Mesenchymal stem cell (in vitro differentiated cells and primary cell): ENCODE measurements around the gene CHD9.

Experiments used
- DNase-seq: peaks from one replicate; pipeline ENCODE4 v3.0.0-alpha.2; 2013
- H2AFZ ChIP-seq: one replicate; pipeline ENCODE4 v1.6.1; 2013; ENCODE audit warnings: low read depth, mild to moderate bottlenecking, control low read depth, inconsistent platforms, low read length, moderate library complexity
- H2AK5ac ChIP-seq: 2 replicates; pipeline ENCODE4 v1.6.1; 2013; ENCODE audit warnings: low read length, moderate library complexity, mild to moderate bottlenecking, inconsistent platforms; ENCODE audit not compliant: severe bottlenecking
- H2BK120ac ChIP-seq: one replicate; pipeline ENCODE4 v1.6.1; 2013; ENCODE audit warnings: low read depth, mild to moderate bottlenecking, inconsistent platforms, low read length, moderate library complexity
- H2BK12ac ChIP-seq, 2 experiments: one replicate each; pipeline ENCODE4 v1.6.1; 2013; ENCODE audit warnings: inconsistent platforms in 2 of 2, low read length in 2 of 2, mild to moderate bottlenecking in 2 of 2, moderate library complexity in 2 of 2, control low read depth in 1 of 2
- H2BK15ac ChIP-seq: one replicate; pipeline ENCODE4 v1.6.1; 2013; ENCODE audit warnings: mild to moderate bottlenecking, low read depth, inconsistent platforms; ENCODE audit not compliant: poor library complexity, severe bottlenecking
- H2BK5ac ChIP-seq: 2 replicates; pipeline ENCODE4 v1.6.1; 2013; ENCODE audit warnings: low read depth, mild to moderate bottlenecking, low read length, control low read depth, inconsistent platforms; ENCODE audit not compliant: poor library complexity, severe bottlenecking
- H3K14ac ChIP-seq, 2 experiments: one replicate each; pipeline ENCODE4 v1.6.1; 2013; ENCODE audit warnings: inconsistent platforms in 2 of 2, low read length in 2 of 2, control low read depth in 1 of 2, mild to moderate bottlenecking in 1 of 2, moderate library complexity in 1 of 2
- H3K18ac ChIP-seq, 2 experiments: one replicate each; pipeline ENCODE4 v1.6.1; 2013; ENCODE audit warnings: inconsistent platforms in 2 of 2, low read length in 2 of 2, control low read depth in 1 of 2, low read depth in 1 of 2, mild to moderate bottlenecking in 1 of 2
- H3K23ac ChIP-seq, 2 experiments: one replicate each; pipeline ENCODE4 v1.6.1; 2013; ENCODE audit warnings: inconsistent platforms in 2 of 2, low read length in 2 of 2, mild to moderate bottlenecking in 2 of 2, moderate library complexity in 2 of 2, control low read depth in 1 of 2
- H3K27ac ChIP-seq: 2 replicates; pipeline ENCODE4 v1.5.1; 2013; ENCODE audit warnings: mild to moderate bottlenecking, moderate library complexity, low read length, control low read depth, inconsistent platforms; ENCODE audit not compliant: poor library complexity, severe bottlenecking
- H3K27me3 ChIP-seq, 2 experiments: 2 replicates each; pipeline versions ENCODE4 v1.6.1 to v1.7.0; 2013; ENCODE audit warnings: low read length in 2 of 2, mild to moderate bottlenecking in 2 of 2, moderate library complexity in 2 of 2, control low read depth in 1 of 2, inconsistent platforms in 1 of 2; ENCODE audit not compliant: control insufficient read depth in 1 of 2, insufficient read depth in 1 of 2
- H3K36me3 ChIP-seq, 2 experiments: 2 replicates each; pipeline versions ENCODE4 v1.6.1 to v1.7.0; 2013; ENCODE audit warnings: low read length in 2 of 2, control low read depth in 1 of 2, inconsistent platforms in 1 of 2, low read depth in 1 of 2, mild to moderate bottlenecking in 1 of 2; ENCODE audit not compliant: insufficient read depth in 2 of 2, control insufficient read depth in 1 of 2
- H3K4ac ChIP-seq, 2 experiments: one replicate each; pipeline ENCODE4 v1.6.1; 2013; ENCODE audit warnings: inconsistent platforms in 2 of 2, low read length in 2 of 2, mild to moderate bottlenecking in 2 of 2, moderate library complexity in 2 of 2, control low read depth in 1 of 2, low read depth in 1 of 2
- H3K4me1 ChIP-seq: 2 replicates; pipeline ENCODE4 v1.6.1; 2013; ENCODE audit warnings: low read depth, low read length, control low read depth; ENCODE audit not compliant: control insufficient read depth, insufficient read depth
- H3K4me2 ChIP-seq: 2 replicates; pipeline ENCODE4 v1.6.1; 2013; ENCODE audit warnings: low read length, mild to moderate bottlenecking, inconsistent platforms; ENCODE audit not compliant: poor library complexity, severe bottlenecking
- H3K4me3 ChIP-seq, 2 experiments: 2 replicates each; pipeline versions ENCODE4 v1.5.1 to v1.7.0; 2013; ENCODE audit warnings: low read length in 2 of 2, mild to moderate bottlenecking in 2 of 2, control low read depth in 1 of 2, low read depth in 1 of 2; ENCODE audit not compliant: insufficient read depth in 1 of 2
- H3K79me1 ChIP-seq: replicated peaks from 2 replicates; pipeline ENCODE4 v1.6.1; 2013; ENCODE audit warnings: mild to moderate bottlenecking, control low read depth, low read length, inconsistent platforms; ENCODE audit not compliant: poor library complexity, severe bottlenecking
- H3K9ac ChIP-seq: 2 replicates; pipeline ENCODE4 v1.7.0; 2013; ENCODE audit warnings: mild to moderate bottlenecking, low read length, moderate library complexity
- H3K9me3 ChIP-seq: 2 replicates; pipeline ENCODE4 v1.7.0; 2013; ENCODE audit warnings: mild to moderate bottlenecking, low read length; ENCODE audit not compliant: control insufficient read depth
- H4K8ac ChIP-seq: one replicate; pipeline ENCODE4 v1.6.1; 2013; ENCODE audit warnings: inconsistent platforms, mild to moderate bottlenecking, low read length, moderate library complexity
- H4K91ac ChIP-seq: one replicate; pipeline ENCODE4 v1.6.1; 2013; ENCODE audit warnings: mild to moderate bottlenecking, low read length, inconsistent platforms
- WGBS: methylation state at CpG from one replicate; pipeline ENCODE4 v1.1.7; 2013; ENCODE audit warnings: mixed read lengths; 5-methylcytosine and 5-hydroxymethylcytosine counted together

The CHD9 gene

DNA sequence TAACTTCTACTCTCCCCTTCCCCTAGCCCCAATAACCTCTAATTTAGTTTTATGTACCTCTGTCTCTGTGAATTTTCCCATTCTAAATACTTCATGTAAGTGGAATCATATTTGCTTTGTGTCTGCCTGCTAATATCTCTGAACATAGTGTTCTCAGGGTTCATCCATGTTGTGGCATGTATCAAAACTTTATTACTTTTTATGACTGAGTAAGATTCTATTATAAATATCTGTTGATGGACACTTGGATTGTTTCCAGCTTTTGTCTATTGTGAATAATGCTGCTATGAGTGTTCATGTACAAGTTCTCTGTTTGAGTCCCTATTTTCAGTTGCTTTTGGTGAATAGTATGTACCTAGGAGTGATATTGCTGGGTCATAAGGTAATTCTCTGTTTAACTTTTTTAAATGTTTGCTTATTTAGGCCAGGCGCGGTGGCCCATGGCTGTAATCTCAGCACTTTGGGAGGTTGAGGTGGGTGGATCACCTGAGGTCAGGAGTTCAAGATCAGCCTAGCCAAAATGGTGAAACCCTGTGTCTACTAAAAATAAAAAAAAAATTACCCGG, 92.8 kb downstream of the CHD9 start:
- H2AK5ac ChIP-seq, result no peak overlapping the region
- 100% methylated on average over 3 of the region's 3 CpGs for WGBS
- H4K8ac ChIP-seq, result no peak overlapping the region

DNA sequence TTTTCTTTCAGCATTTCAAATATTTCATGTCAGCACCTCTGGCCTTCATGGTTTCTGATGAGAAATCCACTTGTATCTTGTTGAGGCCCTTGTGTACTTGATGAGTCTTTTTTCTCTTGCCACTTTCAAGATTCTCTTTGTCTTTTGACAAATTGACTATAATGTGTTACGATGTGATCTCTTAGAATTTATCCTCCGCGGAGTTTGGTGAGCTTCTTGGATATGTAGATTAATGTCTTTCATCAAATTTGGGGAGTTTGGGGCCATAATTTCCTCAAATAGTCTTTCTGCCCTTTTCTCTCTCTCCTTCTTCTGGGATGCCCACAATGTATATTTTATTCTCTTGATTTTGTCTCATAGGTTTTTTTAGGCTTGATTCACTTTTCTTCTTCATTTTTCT, 96.0 kb downstream of the CHD9 start:
- Histone ChIP-seq H4K91ac (no peak overlapping the region), H3K9me3 (peaks cover 16% of the 10 kb centered on the region), H3K27me3 (no peaks in the 10 kb centered on the region), H2AFZ (no peak overlapping the region), H3K36me3 (peaks cover 5 to 10% of the 10 kb centered on the region in 2 experiments), H3K79me1 (peaks cover 8% of the 10 kb centered on the region), H2BK120ac (no peak overlapping the region), H3K4ac (no peak overlapping the region), H3K18ac (no peak overlapping the region), H3K4me1 (no peaks in the 10 kb centered on the region), H3K9ac (no peak overlapping the region), H3K4me2 (no peak overlapping the region), H3K23ac (no peak overlapping the region), H4K8ac (no peak overlapping the region), H2AK5ac (no peak overlapping the region), H2BK12ac (no peak overlapping the region), H2BK5ac (no peak overlapping the region), H2BK15ac (no peak overlapping the region), H3K4me3 (no peak overlapping the region), H3K27ac (no peak overlapping the region), H3K14ac (no peak overlapping the region)
- no peak for DNase-seq
- 100% methylated on average over 3 of the region's 3 CpGs for WGBS

More for the DNA sequence above, 92.8 kb downstream of the CHD9 start:
- H3K79me1 ChIP-seq, result peaks cover 2% of the 10 kb centered on the region
- no peak overlapping the region for H3K9ac ChIP-seq
- peaks cover 16% of the 10 kb centered on the region for H3K9me3 ChIP-seq
- no peak overlapping the region for H3K23ac ChIP-seq
- no peak overlapping the region for H3K4me3 ChIP-seq
- H2BK5ac ChIP-seq, result no peak overlapping the region
- no peaks in the 10 kb centered on the region for H3K27me3 ChIP-seq
- H2BK15ac ChIP-seq, result no peak overlapping the region
- H3K27ac ChIP-seq, result no peak overlapping the region
- no peak overlapping the region for H2BK120ac ChIP-seq
- H3K36me3 ChIP-seq, result peaks cover 3 to 12% of the 10 kb centered on the region in 2 experiments
- no peak overlapping the region for H2AFZ ChIP-seq
- peaks cover 2% of the 10 kb centered on the region for H3K4me1 ChIP-seq
- no peak overlapping the region for H3K18ac ChIP-seq
- H3K14ac ChIP-seq, result no peak overlapping the region
- no peak overlapping the region for H2BK12ac ChIP-seq
- H4K91ac ChIP-seq, result no peak overlapping the region
- H3K4me2 ChIP-seq, result no peak overlapping the region
- H3K4ac ChIP-seq, result no peak overlapping the region
- DNase-seq, result no peak

DNA sequence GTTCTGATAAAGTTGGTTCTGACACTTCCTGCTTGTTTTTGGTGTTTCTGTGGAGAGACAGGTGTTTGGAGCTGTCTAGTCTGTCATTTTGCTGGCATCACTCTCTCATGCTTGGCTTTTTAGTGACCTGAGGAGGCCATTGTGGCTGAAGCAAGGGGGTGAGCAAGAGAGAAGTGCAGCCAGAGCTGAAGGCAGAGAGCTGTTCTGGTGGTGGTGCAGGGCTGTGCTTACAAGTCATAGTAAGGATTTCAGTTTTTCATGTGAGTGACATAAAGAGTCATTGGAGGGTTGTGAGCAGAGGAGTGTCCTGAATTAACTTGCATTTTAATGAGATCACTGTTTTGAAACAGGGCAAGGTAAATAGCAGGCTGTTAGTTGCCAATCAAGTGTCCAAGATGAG, 97.5 kb downstream of the CHD9 start:
- H2BK5ac ChIP-seq, result no peak overlapping the region
- H2BK12ac ChIP-seq, result no peak overlapping the region
- H2AFZ ChIP-seq, result no peak overlapping the region
- H4K8ac ChIP-seq, result no peak overlapping the region
- no peak overlapping the region for H3K27ac ChIP-seq
- peaks cover 16% of the 10 kb centered on the region for H3K9me3 ChIP-seq
- no peak overlapping the region for H3K14ac ChIP-seq
- no peaks in the 10 kb centered on the region for H3K4me1 ChIP-seq
- no peaks in the 10 kb centered on the region for H3K27me3 ChIP-seq
- no peak overlapping the region for H2BK15ac ChIP-seq
- no peak overlapping the region for H3K9ac ChIP-seq
- no peak overlapping the region for H3K23ac ChIP-seq
- peaks cover 14% of the 10 kb centered on the region for H3K79me1 ChIP-seq
- no peak overlapping the region for H3K4ac ChIP-seq
- no peak overlapping the region for H4K91ac ChIP-seq
- H3K4me2 ChIP-seq, result no peak overlapping the region
- no peak overlapping the region for H2AK5ac ChIP-seq
- no peak for DNase-seq
- no peak overlapping the region for H2BK120ac ChIP-seq
- peaks cover 9 to 26% of the 10 kb centered on the region in 2 experiments for H3K36me3 ChIP-seq
- no peak overlapping the region for H3K18ac ChIP-seq
- H3K4me3 ChIP-seq, result no peak overlapping the region

DNA sequence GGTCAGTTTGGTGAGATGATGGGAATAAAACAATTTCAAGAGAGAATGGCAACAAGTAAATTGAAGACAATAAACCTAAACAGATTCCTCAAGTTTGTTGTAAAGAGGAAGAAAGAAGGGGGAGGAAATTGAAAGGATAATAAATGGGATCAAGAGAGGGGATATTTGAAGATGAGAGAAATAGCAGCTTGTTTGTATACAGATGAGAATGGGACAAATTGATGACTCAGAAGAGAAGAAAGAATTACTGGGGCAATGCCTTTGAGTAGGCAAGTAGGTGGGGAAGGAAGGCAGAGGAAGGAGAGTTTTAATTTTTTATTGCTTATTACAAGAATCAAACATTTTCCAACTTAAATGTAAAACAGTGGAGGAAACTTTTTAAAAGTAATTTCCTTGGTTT, 98.3 kb downstream of the CHD9 start:
- Histone ChIP-seq H3K27me3 (no peaks in the 10 kb centered on the region), H2AFZ (no peak overlapping the region), H3K14ac (no peak overlapping the region), H2BK15ac (no peak overlapping the region), H3K4me1 (no peaks in the 10 kb centered on the region), H3K9ac (no peak overlapping the region), H3K4me3 (no peak overlapping the region), H3K18ac (no peak overlapping the region), H4K8ac (no peak overlapping the region), H3K9me3 (peaks cover 16% of the 10 kb centered on the region), H2AK5ac (no peak overlapping the region), H4K91ac (no peak overlapping the region), H2BK5ac (no peak overlapping the region), H3K4ac (no peak overlapping the region), H3K23ac (no peak overlapping the region), H2BK120ac (no peak overlapping the region), H3K79me1 (peaks cover 14% of the 10 kb centered on the region), H3K36me3 (peaks cover 8 to 31% of the 10 kb centered on the region in 2 experiments), H3K4me2 (no peak overlapping the region), H3K27ac (no peak overlapping the region), H2BK12ac (no peak overlapping the region)
- DNase-seq, result no peak
